COLO829 (cell line): ENCODE results near the gene TSPAN18.
A peak's percentile ranks its signal among the peaks of the same experiment; 100 is the strongest.

Experiments
- DNase-seq: peaks from one replicate; pipeline ENCODE4 v3.0.0; 2012; ENCODE audit warnings: low spot score

TSPAN18 gene

DNA sequence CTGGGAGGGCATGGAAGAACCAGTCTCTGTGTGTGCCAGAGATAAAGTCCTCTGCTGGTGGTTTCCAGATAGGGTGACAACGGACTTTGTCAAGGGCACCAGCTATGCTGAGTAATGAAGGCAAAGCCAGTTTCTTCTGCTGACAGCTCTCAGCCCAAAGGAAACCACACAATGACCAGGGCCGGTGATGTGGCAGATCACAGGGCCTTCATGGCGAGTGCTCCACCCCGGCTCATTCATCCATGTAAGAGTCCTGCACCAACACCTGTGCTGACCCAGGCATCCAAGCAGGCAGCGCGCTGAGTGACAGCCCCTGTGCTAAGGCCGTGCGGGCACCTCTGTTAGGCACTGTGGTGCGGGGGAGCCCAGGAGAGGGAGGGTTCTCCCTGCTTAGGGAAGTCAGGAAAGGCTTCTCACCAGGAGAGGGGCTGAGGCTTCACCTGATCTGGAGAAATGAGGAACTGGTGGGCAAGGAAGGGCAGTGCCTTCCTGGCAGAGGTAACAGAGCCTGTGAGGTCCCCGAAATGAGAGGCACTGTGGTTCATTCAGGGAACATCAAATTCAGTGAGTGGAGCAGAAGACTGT is 190.1 kb downstream of the TSPAN18 start:
- DNase-seq: no peak

GRCh38 chr11:44917741-44918140 is 191.0 kb downstream of the TSPAN18 start:
- DNase-seq: no peak

DNA sequence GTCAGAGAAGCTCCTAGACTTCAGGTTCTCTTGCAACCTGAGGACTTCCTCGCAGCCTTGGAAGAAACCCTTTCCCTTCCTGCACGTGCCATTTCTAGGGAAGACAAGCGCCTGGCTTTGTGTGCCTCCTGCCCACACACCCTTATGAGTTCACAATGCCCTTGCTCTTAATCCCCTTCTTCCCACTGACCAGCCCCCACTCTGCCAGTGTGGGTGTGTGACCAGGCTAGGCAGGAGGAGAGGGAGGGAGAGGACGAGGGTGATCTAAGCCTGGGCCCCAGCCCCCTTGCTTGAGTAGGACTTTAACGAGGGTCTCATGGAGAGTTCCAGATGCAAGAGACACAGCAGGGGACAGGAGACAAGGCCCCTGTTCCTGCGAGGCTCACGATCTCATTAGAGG is 193.7 kb downstream of the TSPAN18 start:
- no peak for DNase-seq

- no peak for DNase-seq
These were observed 196.4 kb downstream of the TSPAN18 start for GRCh38 chr11:44923115-44923514.

- DNase-seq: no peak
These were observed 197.0 kb downstream of the TSPAN18 start for GRCh38 chr11:44923806-44924205.

GRCh38 chr11:44926036-44926435 is 199.3 kb downstream of the TSPAN18 start:
- peak; percentile 25 for DNase-seq

GRCh38 chr11:44927174-44927661 is 200.5 kb downstream of the TSPAN18 start:
- DNase-seq: peak; percentile 54

DNA sequence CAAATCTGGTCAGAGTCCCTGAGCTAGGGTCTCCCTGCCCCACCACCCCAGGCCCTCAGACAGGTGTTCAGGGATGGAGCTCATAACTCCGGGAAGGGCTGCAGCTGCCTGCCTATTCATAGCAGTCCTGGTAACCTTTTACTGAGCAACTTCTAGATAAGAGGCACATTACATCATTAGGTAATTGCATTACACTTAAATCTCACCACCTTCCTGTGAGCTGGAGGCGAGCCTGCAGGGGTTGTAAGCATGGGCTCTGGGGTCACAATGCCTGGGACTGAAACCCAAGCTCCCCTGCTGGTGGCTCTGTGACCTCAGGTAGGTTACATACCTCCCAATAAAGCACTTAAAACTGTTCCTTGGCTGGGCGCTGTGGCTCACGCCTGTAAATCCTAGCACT is 201.4 kb downstream of the TSPAN18 start:
- DNase-seq: no peak

DNA sequence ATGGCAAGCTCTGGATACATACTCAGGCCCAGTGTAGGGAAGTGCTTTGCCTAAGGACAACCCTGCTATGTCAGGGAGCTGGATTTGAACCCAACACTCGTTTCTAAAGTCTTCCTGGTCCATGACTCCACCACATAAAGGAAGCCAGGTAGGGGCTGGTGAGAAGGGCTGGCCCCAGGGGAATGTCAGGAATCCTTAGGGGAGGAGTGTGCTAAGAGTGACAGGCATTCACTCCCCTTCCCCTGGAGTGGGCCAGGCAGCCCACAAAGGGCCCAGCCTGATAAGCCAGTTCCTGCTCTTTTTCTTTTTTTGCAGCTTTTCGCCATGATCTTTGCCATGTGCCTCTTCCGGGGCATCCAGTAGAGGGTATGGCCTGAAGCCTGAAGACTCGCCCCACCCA is 202.1 kb downstream of the TSPAN18 start:
- no peak for DNase-seq

GRCh38 chr11:44930588-44931302 is 204.0 kb downstream of the TSPAN18 start:
- no peak for DNase-seq

GRCh38 chr11:44931466-44931865 is 204.7 kb downstream of the TSPAN18 start:
- no peak for DNase-seq

DNA sequence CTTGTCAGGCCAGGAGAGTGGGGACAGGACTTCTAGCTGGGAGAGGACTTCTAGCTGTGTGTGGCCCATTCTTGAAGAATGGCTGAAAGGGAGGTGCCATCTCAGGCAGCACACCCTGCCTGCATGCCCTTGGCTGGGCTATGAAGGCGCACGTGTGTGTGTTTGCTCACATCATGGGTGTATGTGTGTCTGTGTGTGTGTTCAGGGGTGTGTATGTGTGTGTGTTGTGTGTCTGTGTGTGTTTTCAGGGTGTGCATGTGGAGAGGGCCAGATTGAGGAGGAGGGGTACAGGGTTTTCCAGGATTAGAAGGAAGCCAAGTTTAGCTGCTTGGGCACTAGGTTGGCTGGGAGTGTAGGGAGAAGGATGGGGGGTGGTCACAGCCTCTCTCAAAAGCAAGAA is 207.3 kb downstream of the TSPAN18 start:
- no peak for DNase-seq

- DNase-seq: no peak
These were observed 208.0 kb downstream of the TSPAN18 start for GRCh38 chr11:44934735-44935250.

GRCh38 chr11:44936525-44936924 is 209.8 kb downstream of the TSPAN18 start:
- DNase-seq: peak; percentile 50

DNA sequence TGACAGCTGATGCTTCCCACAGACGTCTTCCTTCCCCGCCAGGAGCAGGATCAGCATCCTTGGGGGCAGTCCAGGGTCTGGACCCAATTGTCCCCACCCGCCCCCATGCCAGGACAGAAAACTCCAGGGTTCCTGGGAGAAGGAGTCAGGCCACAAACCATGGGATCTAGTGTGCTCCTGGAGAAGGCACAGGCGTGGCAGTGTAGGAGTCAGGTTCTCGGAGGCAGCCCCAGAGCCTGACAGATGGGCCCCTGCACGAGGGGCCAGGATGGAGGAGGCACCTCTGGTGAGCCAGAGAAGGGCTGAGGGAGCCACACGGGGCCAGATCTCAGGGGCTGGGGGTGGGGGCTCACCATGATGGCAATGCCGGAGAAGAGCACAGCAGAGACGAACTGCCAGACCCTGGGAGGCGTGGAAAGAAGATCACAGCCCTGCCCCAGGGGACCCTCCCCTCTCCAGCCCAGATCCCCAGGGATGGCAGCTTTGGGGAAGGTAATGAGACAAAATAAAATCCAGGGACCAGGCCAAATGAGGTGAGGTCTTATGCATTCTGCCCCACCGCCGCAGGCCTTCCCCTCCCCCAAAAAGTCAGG is 210.3 kb downstream of the TSPAN18 start:
- DNase-seq: no peak

DNA sequence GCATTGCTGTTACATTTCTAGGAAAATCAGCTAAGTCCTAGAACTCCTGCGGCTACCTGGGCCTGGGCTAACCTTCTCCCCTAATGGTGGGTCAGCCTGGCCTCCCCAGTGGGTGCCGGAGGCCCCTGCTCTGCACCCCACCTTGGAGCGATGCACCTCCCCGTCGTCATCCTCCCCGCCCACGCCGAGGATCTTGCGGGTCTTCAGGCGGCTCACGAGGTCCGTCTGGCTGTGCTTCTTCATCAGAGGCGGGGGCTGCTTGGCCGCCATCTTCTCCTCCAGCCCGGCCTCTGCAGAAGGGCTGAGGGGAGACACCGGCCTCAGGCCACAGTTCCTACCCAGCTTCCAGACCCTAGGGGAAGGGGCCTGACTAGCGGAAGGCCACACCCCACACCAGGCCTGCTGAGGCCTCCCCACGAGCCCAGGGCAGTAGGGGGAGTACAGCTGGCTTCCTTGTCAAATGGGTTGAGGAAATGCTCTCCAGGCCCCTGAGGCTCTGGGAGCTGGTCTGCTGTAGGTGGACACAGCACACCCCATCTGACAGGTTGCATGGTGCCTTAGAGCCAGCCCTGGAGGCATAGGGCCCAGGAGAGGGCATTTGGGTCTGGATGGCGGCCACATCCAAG is 211.4 kb downstream of the TSPAN18 start:
- DNase-seq: no peak

- DNase-seq: no peak
These were observed 213.1 kb downstream of the TSPAN18 start for GRCh38 chr11:44939673-44940395.

GRCh38 chr11:44940404-44940803 is 213.6 kb downstream of the TSPAN18 start:
- no peak for DNase-seq

DNA sequence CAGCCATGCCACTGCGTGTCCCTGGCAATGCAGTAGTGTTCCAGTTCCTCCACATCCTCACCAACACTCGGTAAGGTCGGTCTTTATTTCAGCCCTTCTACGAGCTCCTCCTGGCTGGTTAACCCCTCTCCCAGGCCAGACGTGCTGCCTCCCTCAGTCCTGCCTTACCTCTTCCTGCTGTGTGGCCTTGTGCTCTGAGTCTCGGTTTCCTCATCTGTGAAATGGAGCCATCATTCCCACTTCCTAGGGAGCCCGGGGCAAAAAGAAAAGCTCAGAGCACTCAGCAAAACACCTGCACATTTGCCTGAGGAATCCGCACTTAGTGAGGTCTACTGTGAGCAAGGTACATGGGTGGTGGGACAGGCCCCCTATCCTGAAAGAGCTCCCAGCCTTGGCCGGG is 214.1 kb downstream of the TSPAN18 start:
- no peak for DNase-seq

- no peak for DNase-seq
These were observed 214.7 kb downstream of the TSPAN18 start for GRCh38 chr11:44941259-44942021.
